K562 (cell line): ENCODE measurements around the gene BRPF1. TPM values are rescaled to one million over a fixed set of nuclear protein-coding genes. Genes with fewer than 3 reads are reported as not detected.
A peak's percentile ranks its signal among the peaks of the same experiment; 100 is the strongest.

Experiments used
- ATAC-seq: fragments of 200-7000 bp; cut with Tn5 transposase; 3 replicates; pipeline ENCODE4 v1.9.1; 2020; ENCODE audit warnings: moderate library complexity
- BruUV-seq: library from RNA; stranded (reverse); fragments of 400-500 nt; replicated peaks from 2 replicates; lab custom pipeline; 2021; lab: Mats Ljungman, UMichigan
- CTCF ChIA-PET: fragments of 300-600 bp; formaldehyde crosslinking; extraction: SDS; loops from one replicate; lab custom pipeline; 2021; ENCODE audit warnings: low intra/inter-chr PET ratio; lab: Yijun Ruan, JAX
- POLR2A ChIA-PET: fragments of 300-600, 350-650 bp; sonication (Branson Sonifier 250); formaldehyde crosslinking; extraction: SDS; loops from one replicate; lab custom pipeline; 2021; ENCODE audit warnings: antibody characterized with exemption, inconsistent platforms; lab: Yijun Ruan, JAX
- DNase-seq, 4 experiments: peaks; one replicate each; pipeline versions ENCODE4 v3.0.0 to v3.0.0-alpha.2; 2011 to 2018; ENCODE audit warnings: low spot score in 3 of 4, mixed read lengths in 3 of 4; ENCODE audit errors: extremely low read depth in 1 of 4
- FAIRE-seq: peaks from 2 replicates; lab custom pipeline; 2011; peaks lifted over from hg19 to GRCh38; lab: Jason Lieb, UNC
- H2AFZ ChIP-seq: 2 replicates; pipeline ENCODE4 v1.6.0; 2011; ENCODE audit warnings: low read depth, low read length, control low read depth, inconsistent platforms
- H3K27ac ChIP-seq: fragments of 200-600 bp; 3 replicates; pipeline ENCODE4 v1.8.0; 2011; ENCODE audit warnings: low read depth, mild to moderate bottlenecking, control low read depth, inconsistent platforms, low read length, moderate library complexity, mixed read lengths; ENCODE audit errors: extremely low read depth
- H3K27me3 ChIP-seq, 2 experiments: fragments of 300-600 bp in 1 of 2; 2 replicates in 1 of 2; 3 replicates in 1 of 2; pipeline versions ENCODE4 v1.6.0 to v1.8.0; 2011; ENCODE audit warnings: inconsistent platforms in 2 of 2, low read length in 2 of 2, mild to moderate bottlenecking in 1 of 2, mixed read lengths in 1 of 2, moderate library complexity in 1 of 2; ENCODE audit not compliant: control insufficient read depth in 2 of 2, insufficient read depth in 2 of 2
- H3K36me3 ChIP-seq: fragments of 300-600 bp; 3 replicates; pipeline ENCODE4 v1.8.0; 2011; ENCODE audit warnings: mild to moderate bottlenecking, low read length, inconsistent platforms; ENCODE audit not compliant: control insufficient read depth, insufficient read depth
- H3K4me1 ChIP-seq, 2 experiments: fragments of 200-600 bp in 1 of 2; replicated peaks in 1 of 2; 2 replicates in 1 of 2; 3 replicates in 1 of 2; pipeline versions ENCODE4 v1.5.1 to v1.8.0; 2011; ENCODE audit warnings: inconsistent platforms in 2 of 2, low read length in 2 of 2, mild to moderate bottlenecking in 1 of 2, mixed read lengths in 1 of 2, moderate library complexity in 1 of 2; ENCODE audit not compliant: control insufficient read depth in 2 of 2, insufficient read depth in 2 of 2
- H3K4me2 ChIP-seq: 2 replicates; pipeline ENCODE4 v1.6.1; 2011; ENCODE audit warnings: low read length, control low read depth, inconsistent platforms, mixed read lengths; ENCODE audit not compliant: insufficient read depth
- H3K4me3 ChIP-seq: fragments of 200-600 bp; sonication (generic), shearing (Covaris generic); 2 replicates; pipeline ENCODE4 v1.5.1; 2016; ENCODE audit warnings: control low read depth, inconsistent platforms
- H3K79me2 ChIP-seq: fragments of 200-600 bp; 3 replicates; pipeline ENCODE4 v1.8.0; 2011; ENCODE audit warnings: low read length, inconsistent platforms; ENCODE audit not compliant: control insufficient read depth, insufficient read depth
- H3K9ac ChIP-seq, 2 experiments: 2 replicates each; pipeline versions ENCODE4 v1.6.0 to v1.6.1; 2011; ENCODE audit warnings: low read depth in 2 of 2, low read length in 2 of 2, control low read depth in 1 of 2, inconsistent platforms in 1 of 2, mild to moderate bottlenecking in 1 of 2, mixed read lengths in 1 of 2; ENCODE audit not compliant: insufficient read depth in 1 of 2
- H3K9me1 ChIP-seq: one replicate; pipeline ENCODE4 v1.6.0; 2011; ENCODE audit warnings: inconsistent platforms, mild to moderate bottlenecking, low read length, moderate library complexity; ENCODE audit not compliant: control insufficient read depth, insufficient read depth
- H3K9me3 ChIP-seq: replicated peaks from 2 replicates; pipeline ENCODE4 v1.5.1; 2011; ENCODE audit warnings: low read depth, low read length, inconsistent platforms; ENCODE audit not compliant: control insufficient read depth, insufficient read depth
- H4K20me1 ChIP-seq: replicated peaks from 2 replicates; pipeline ENCODE4 v1.6.1; 2011; ENCODE audit warnings: low read length, inconsistent platforms, mixed read lengths; ENCODE audit not compliant: control insufficient read depth, insufficient read depth
- ETV1 ChIP-seq: fragments of 450-650 bp; conservative IDR thresholded peaks from 2 replicates; pipeline ENCODE4 v1.6.1; 2016; ENCODE audit warnings: missing genetic modification characterization, control low read depth, low read depth, missing compliant biosample characterization
- FOXM1 ChIP-seq, 2 experiments: fragments of 450-650 bp in 1 of 2; sonication (generic) in 1 of 2; formaldehyde crosslinking in 1 of 2; IDR thresholded peaks; 2 replicates each; pipeline versions ENCODE4 v1.6.1 to v1.9.0; 2017 to 2022; ENCODE audit warnings: low read depth in 2 of 2, mild to moderate bottlenecking in 2 of 2, missing genetic modification reagents in 1 of 2, moderate library complexity in 1 of 2
- HIVEP1 ChIP-seq: fragments of 250-450 bp; sonication (Bioruptor Pico); IDR thresholded peaks from 2 replicates; pipeline ENCODE4 v1.4.0; 2020; ENCODE audit warnings: mild to moderate bottlenecking
- OTX1 ChIP-seq: fragments of 450-650 bp; formaldehyde crosslinking; IDR thresholded peaks from 2 replicates; pipeline ENCODE4 v1.4.0; 2022; ENCODE audit warnings: mild to moderate bottlenecking
- POLR3A ChIP-seq: IDR thresholded peaks from 2 replicates; pipeline ENCODE4 v1.6.1; 2011; ENCODE audit warnings: borderline replicate concordance, mild to moderate bottlenecking, moderate library complexity; ENCODE audit not compliant: insufficient read length, insufficient read depth; ENCODE audit errors: extremely low read depth
- RBBP5 ChIP-seq: fragments of 200-600 bp; sonication (generic); IDR thresholded peaks from 2 replicates; pipeline ENCODE4 v1.6.1; 2012; ENCODE audit warnings: borderline replicate concordance, mild to moderate bottlenecking, low read length, control low read depth, inconsistent platforms; ENCODE audit not compliant: insufficient read depth, poor library complexity, severe bottlenecking
- RCOR1 ChIP-seq, 2 experiments: IDR thresholded peaks; 2 replicates each; pipeline ENCODE4 v1.6.1; 2012; ENCODE audit warnings: low read depth in 2 of 2, low read length in 2 of 2, borderline replicate concordance in 1 of 2, improper control_type of control experiment in 1 of 2
- SMARCA4 ChIP-seq: fragments of 450-650 bp; IDR thresholded peaks from 2 replicates; pipeline ENCODE4 v1.6.1; 2016
- TAF9B ChIP-seq: fragments of 450-650 bp; IDR thresholded peaks from 2 replicates; pipeline ENCODE4 v1.6.1; 2018; ENCODE audit warnings: mild to moderate bottlenecking; ENCODE audit not compliant: partially characterized antibody
- TEAD4 ChIP-seq, 2 experiments: sonication (generic) in 1 of 2; formaldehyde crosslinking in 1 of 2; IDR thresholded peaks; 2 replicates each; pipeline versions ENCODE4 v1.6.1 to v1.8.0; 2012 to 2022; ENCODE audit warnings: borderline replicate concordance in 1 of 2, inconsistent platforms in 1 of 2, low read length in 1 of 2, mild to moderate bottlenecking in 1 of 2, missing genetic modification reagents in 1 of 2
- ZFP91 ChIP-seq: sonication (generic); formaldehyde crosslinking; IDR thresholded peaks from 2 replicates; pipeline ENCODE4 v1.8.0; 2022; ENCODE audit warnings: mild to moderate bottlenecking, missing genetic modification reagents
- ZNF232 ChIP-seq: sonication (generic); formaldehyde crosslinking; IDR thresholded peaks from 2 replicates; pipeline ENCODE4 v1.8.0; 2022; ENCODE audit warnings: mild to moderate bottlenecking, missing genetic modification reagents
- ZNF395 ChIP-seq: fragments of 200-800 bp; sonication (Bioruptor generic); IDR thresholded peaks from 2 replicates; pipeline ENCODE4 v1.6.1; 2017; ENCODE audit warnings: missing genetic modification characterization, missing compliant biosample characterization
- ZNF398 ChIP-seq: fragments of 250-450 bp; sonication (Bioruptor Pico); IDR thresholded peaks from 2 replicates; pipeline ENCODE4 v1.8.0; 2021; ENCODE audit warnings: moderate library complexity, mild to moderate bottlenecking, inconsistent platforms
- ZNF79 ChIP-seq: fragments of 250-450 bp; sonication (Bioruptor Pico); IDR thresholded peaks from 2 replicates; pipeline ENCODE4 v1.4.0; 2020; ENCODE audit warnings: low read depth, mild to moderate bottlenecking, moderate library complexity
- WGBS: fragments of 100-300 bp; shearing (Covaris generic); methylation state at CpG from one replicate; pipeline ENCODE4 v1.1.6; 2016; ENCODE audit warnings: low coverage, mixed read lengths; ENCODE audit not compliant: insufficient coverage; ENCODE audit errors: missing lambda C conversion rate; 5-methylcytosine and 5-hydroxymethylcytosine counted together
- in situ Hi-C: fragments of 300-500 bp; cut with MboI; formaldehyde crosslinking; loops from 4 replicates; pipeline ENCODE4 v1.15.0; 2018; ENCODE audit warnings: inconsistent platforms, mixed read lengths
- intact Hi-C: fragments of 100-400 bp; cut with micrococcal nuclease; formaldehyde crosslinking; loops from 2 replicates; pipeline ENCODE4 v1.14.2; 2022
- polyA plus RNA-seq, 8 experiments: library from polyadenylated mRNA; depleted of rRNA in 4 of 8; stranded (reverse) in 5 of 8; unstranded in 3 of 8; fragments of >200 nt; fragmentation: Nextera tagmentation in 2 of 8; fragmentation: Illumina TruSeq in 1 of 8; extraction: Ambion mirVana in 2 of 8; extraction: Trizol in 1 of 8; gene quantifications; 2 replicates each; pipeline versions ENCODE4 v1.2.1 to v1.2.3, GENCODE V29; 2011 to 2014; ENCODE audit warnings: inconsistent platforms in 1 of 8, missing spikeins in 1 of 8
- total RNA-seq, 7 experiments: library from RNA; depleted of rRNA in 6 of 7; stranded (reverse); fragments of >200 nt in 6 of 7; fragmentation: Illumina TruSeq in 2 of 7; extraction: Trizol in 2 of 7; gene quantifications; 2 replicates each; pipeline versions ENCODE4 v1.2.1 to v1.2.3, GENCODE V29; 2011 to 2021; ENCODE audit warnings: low replicate concordance in 1 of 7

The BRPF1 gene
- total and polyA plus RNA-seq, 9 of the 15 experiments (the other 6 are each of a cell fraction or from before 2014, with no cell fraction given): 1.1 to 40.2 (median 23.5) TPM

- DNase-seq (peak; percentile 56 to 93 (median 82)), FAIRE-seq (peak; percentile 32), ATAC-seq (peak; percentile 53)
- Histone ChIP-seq H3K79me2 (peaks cover 69% of the 10 kb centered on the region), H3K9ac (peak overlapping the region; percentile 94 to 100), H3K27me3 (no peaks in the 10 kb centered on the region), H3K4me3 (peak overlapping the region; percentile 99), H3K4me1 (peaks cover 8 to 11% of the 10 kb centered on the region in 2 experiments; a peak in 4 of 5 replicates), H3K27ac (peak overlapping the region; percentile 100), H3K4me2 (peak overlapping the region; percentile 100), H3K36me3 (peaks cover 77% of the 10 kb centered on the region), H2AFZ (peak overlapping the region; percentile 97), H3K9me1 (peaks cover 3% of the 10 kb centered on the region), H3K9me3 (no peaks in the 10 kb centered on the region), H4K20me1 (peaks cover 3% of the 10 kb centered on the region; the same call in 1 of the 2 replicates)
- intact Hi-C loops: loop anchor here (5.0 to 10.0 kb wide), 2 partner anchors 76 to 288 kb away; no protein-coding TSS in a partner anchor
- BruUV-seq: TSS peak; percentile 54
- under 1% methylated on average over 13 of the region's 23 CpGs for WGBS
- in situ Hi-C loops: no loop called here
- POLR2A ChIA-PET: interaction anchor here (0.5 to 2.9 kb wide), 25 partner anchors 8 to 527 kb away, joined by 3 to 49 read pairs (median 4); partner anchors contain the start of genes BRPF1, OGG1, RPUSD3 and SEC13
- CTCF ChIA-PET: no interaction called here
- no peak for TF ChIP-seq ZNF398
- TF ChIP-seq ZNF232: peak; percentile 79; the same call in 1 of the 2 replicates
- TF ChIP-seq TEAD4 (IDR thresholded peaks at IDR 0.05; ENCODE audit: low read length): 0 out of 2 replicates have a peak, but pooled peaks have one; percentile 5
- no peak for TF ChIP-seq TEAD4 (CRISPR knock-in tag; IDR thresholded peaks at IDR 0.05; ENCODE audit: borderline replicate concordance)
- no peak for TF ChIP-seq ZNF395 (CRISPR knock-in tag)
- no peak for TF ChIP-seq ETV1 (tag)
- TF ChIP-seq ZFP91 (CRISPR knock-in tag): no peak
- TF ChIP-seq SMARCA4: 0 out of 2 replicates have a peak, but pooled peaks have one; percentile 6
- TF ChIP-seq TAF9B: peak; percentile 18
- TF ChIP-seq ZNF79 (CRISPR knock-in tag): no peak
- TF ChIP-seq OTX1: peak; percentile 70; the same call in 1 of the 2 replicates
- TF ChIP-seq FOXM1 (IDR thresholded peaks at IDR 0.05; ENCODE audit: low read depth): no peak
- 0 out of 2 replicates have a peak, but pooled peaks have one; percentile 72 for TF ChIP-seq FOXM1 (CRISPR knock-in tag; IDR thresholded peaks at IDR 0.05; ENCODE audit: low read depth)
- no peak for TF ChIP-seq HIVEP1 (CRISPR knock-in tag)
- TF ChIP-seq RCOR1 (IDR thresholded peaks at IDR 0.05; ENCODE audit: borderline replicate concordance in 1 of 2, low read depth in 2 of 2, low read length in 2 of 2): 0 out of 4 replicates have a peak, but pooled peaks of 1 of the 2 experiments have one; percentile 21
- TF ChIP-seq POLR3A: no peak
- TF ChIP-seq RBBP5: no peak
These were observed 61.7 kb downstream of the BRPF1 start for GRCh38 chr3:9793161-9793781.
